GM12878 (cell line): ENCODE data around the gene CCDC87.

Source experiments
- CREM ChIP-seq: IDR thresholded peaks from 2 replicates; pipeline ENCODE4 v1.6.1; 2014; ENCODE audit warnings: antibody characterized with exemption, low read depth
- CTCF ChIP-seq, 3 experiments: IDR thresholded peaks in 2 of 3; conservative IDR thresholded peaks in 1 of 3; 2 replicates each; pipeline ENCODE4 v1.5.1; 2011; ENCODE audit warnings: low read depth in 3 of 3, low read length in 3 of 3, mild to moderate bottlenecking in 3 of 3, control low read depth in 2 of 3, moderate library complexity in 2 of 3, inconsistent platforms in 1 of 3, mixed read lengths in 1 of 3; ENCODE audit not compliant: control insufficient read depth in 2 of 3, insufficient read depth in 1 of 3; ENCODE audit errors: extremely low read depth in 1 of 3
- DPF2 ChIP-seq: fragments of 450-650 bp; IDR thresholded peaks from 2 replicates; pipeline ENCODE4 v1.6.1; 2017; ENCODE audit warnings: mild to moderate bottlenecking
- JUND ChIP-seq: IDR thresholded peaks from 2 replicates; pipeline ENCODE4 v1.6.1; 2012; ENCODE audit warnings: low read depth, mild to moderate bottlenecking, low read length, improper control_type of control experiment, moderate library complexity
- NFYB ChIP-seq: IDR thresholded peaks from 2 replicates; pipeline ENCODE4 v1.6.1; 2011; ENCODE audit warnings: low read depth, mild to moderate bottlenecking, low read length, improper control_type of control experiment, moderate library complexity; ENCODE audit not compliant: insufficient read depth
- ZBTB40 ChIP-seq: fragments of 450-650 bp; IDR thresholded peaks from 2 replicates; pipeline ENCODE4 v1.6.1; 2016; ENCODE audit warnings: mild to moderate bottlenecking, moderate library complexity, borderline replicate concordance
- TF ChIP-seq, protein P1 (sequence below): IDR thresholded peaks from 2 replicates; pipeline ENCODE4 v1.6.1; 2012; ENCODE audit warnings: low read depth, low read length, improper control_type of control experiment

DNA sequence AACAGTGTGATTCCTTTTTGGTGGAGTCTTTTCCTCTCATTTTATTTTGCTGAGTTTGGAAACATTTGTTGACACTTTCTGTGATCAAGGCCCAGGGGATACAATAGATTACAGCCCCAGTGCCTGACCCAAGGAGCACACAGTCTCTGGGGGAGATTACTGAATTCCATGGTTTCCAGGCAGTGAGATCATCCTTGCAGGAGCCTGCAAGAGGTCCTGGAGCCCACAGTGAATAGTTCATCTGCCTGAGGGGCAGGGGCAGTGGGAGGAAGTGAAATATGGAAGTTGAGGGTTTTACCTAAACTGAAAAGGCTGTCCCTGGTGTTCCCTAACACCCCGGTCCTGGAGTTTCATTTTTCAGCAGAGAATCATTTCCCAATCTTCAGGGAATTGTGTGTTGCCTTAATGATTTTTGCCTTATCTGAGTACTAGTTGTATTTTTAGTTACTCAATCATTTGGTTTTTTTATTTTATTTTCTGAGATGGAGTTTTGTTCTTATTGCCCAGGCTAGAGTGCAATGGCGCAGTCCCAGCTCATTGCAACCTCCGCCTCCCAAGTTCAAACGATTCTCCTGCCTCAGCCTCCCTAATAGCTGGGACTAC is 7.9 kb upstream of the CCDC87 start:
- TF ChIP-seq NFYB (no peak), CTCF (IDR thresholded peaks at IDR 0.05 in 2 of 3, conservative IDR thresholded peaks at IDR 0.05 in 1 of 3; ENCODE audit: control insufficient read depth in 2 of 3, extremely low read depth in 1 of 3, insufficient read depth in 1 of 3, low read depth in 3 of 3, low read length in 3 of 3) (no peak), DPF2 (no peak), JUND (no peak), CREM (no peak), ZBTB40 (no peak)
- TF ChIP-seq, protein P1, sequence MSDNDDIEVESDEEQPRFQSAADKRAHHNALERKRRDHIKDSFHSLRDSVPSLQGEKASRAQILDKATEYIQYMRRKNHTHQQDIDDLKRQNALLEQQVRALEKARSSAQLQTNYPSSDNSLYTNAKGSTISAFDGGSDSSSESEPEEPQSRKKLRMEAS = no peak
